ENCODE results near the gene RBPJL. TPM values are rescaled to one million over a fixed set of nuclear protein-coding genes. Genes with fewer than 3 reads are reported as not detected.

The RBPJL gene
- total RNA-seq, 1 experiment from 2014 or later, result not detected

DNA sequence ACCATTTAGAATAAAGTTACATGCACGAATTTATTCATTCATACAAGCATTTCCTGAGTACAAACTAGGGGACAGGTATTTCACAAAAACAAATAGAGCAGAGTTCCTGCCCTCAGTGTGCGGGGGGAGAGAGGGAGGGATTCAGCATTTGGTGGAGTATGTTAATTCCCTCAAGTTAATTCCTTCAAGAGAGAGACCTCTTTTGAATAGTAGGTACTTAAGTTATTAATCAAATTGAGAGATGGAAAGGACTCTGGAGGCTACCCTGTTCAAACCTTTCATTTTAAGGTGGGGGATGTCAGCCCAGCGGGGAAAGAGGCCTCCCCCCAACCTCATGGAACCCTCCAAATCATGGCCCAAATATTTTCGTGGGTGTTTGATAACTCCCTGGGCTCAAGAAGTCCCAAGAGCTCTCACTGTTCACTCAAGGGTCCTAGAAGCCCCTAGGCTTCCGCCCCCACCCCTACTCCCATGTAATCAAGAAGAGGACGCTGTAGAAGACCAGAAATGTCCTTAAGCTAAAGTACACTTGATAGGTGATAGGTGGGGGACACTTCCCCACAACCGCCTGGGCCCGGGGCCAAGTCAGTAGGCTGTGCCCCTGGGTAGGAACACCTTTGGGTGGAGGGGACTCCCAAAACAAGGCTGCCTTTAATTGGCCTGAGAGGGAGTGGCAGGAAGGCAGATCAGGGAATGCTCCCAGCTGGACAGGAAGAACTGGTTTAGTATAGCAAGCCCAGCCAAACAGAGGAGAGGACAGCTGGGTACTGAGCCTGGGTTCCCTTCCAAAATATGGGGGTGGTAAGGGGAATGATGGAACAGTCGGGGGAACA lies 38.7 kb downstream of the RBPJL start:
- Mint-ChIP-seq H3K4me1 (ENCODE audit: low read depth, unreplicated experiment) (peaks cover 59% of the 10 kb centered on the region), H3K36me3 (ENCODE audit: insufficient read depth, unreplicated experiment) (peaks cover 87% of the 10 kb centered on the region), H3K27ac (ENCODE audit: unreplicated experiment) (peak overlapping the region; percentile 99), H3K9me3 (ENCODE audit: low read depth, unreplicated experiment) (no peaks in the 10 kb centered on the region), H3K4me3 (ENCODE audit: low read depth, unreplicated experiment) (peak overlapping the region; percentile 95), H3K27me3 (ENCODE audit: unreplicated experiment) (no peaks in the 10 kb centered on the region)
- TF ChIP-seq, protein P1, sequence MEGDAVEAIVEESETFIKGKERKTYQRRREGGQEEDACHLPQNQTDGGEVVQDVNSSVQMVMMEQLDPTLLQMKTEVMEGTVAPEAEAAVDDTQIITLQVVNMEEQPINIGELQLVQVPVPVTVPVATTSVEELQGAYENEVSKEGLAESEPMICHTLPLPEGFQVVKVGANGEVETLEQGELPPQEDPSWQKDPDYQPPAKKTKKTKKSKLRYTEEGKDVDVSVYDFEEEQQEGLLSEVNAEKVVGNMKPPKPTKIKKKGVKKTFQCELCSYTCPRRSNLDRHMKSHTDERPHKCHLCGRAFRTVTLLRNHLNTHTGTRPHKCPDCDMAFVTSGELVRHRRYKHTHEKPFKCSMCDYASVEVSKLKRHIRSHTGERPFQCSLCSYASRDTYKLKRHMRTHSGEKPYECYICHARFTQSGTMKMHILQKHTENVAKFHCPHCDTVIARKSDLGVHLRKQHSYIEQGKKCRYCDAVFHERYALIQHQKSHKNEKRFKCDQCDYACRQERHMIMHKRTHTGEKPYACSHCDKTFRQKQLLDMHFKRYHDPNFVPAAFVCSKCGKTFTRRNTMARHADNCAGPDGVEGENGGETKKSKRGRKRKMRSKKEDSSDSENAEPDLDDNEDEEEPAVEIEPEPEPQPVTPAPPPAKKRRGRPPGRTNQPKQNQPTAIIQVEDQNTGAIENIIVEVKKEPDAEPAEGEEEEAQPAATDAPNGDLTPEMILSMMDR (IDR thresholded peaks at IDR 0.05; ENCODE audit: unreplicated experiment), result no peak
- intact Hi-C loops (cut with micrococcal nuclease; ENCODE audit: unreplicated experiment), result loop anchor here (2.0 kb wide), 2 partner anchors 13 to 23 kb away; no protein-coding TSS in a partner anchor
- CTCF ChIA-PET, result interaction anchor here (0.6 to 5.3 kb wide), 8 partner anchors 8 to 949 kb away, joined by 3 to 51 read pairs (median 4); partner anchors contain the start of gene SYS1
- peak; percentile 92 for DNase-seq
- no TSS peak for BruUV-seq (replicated peaks)

DNA sequence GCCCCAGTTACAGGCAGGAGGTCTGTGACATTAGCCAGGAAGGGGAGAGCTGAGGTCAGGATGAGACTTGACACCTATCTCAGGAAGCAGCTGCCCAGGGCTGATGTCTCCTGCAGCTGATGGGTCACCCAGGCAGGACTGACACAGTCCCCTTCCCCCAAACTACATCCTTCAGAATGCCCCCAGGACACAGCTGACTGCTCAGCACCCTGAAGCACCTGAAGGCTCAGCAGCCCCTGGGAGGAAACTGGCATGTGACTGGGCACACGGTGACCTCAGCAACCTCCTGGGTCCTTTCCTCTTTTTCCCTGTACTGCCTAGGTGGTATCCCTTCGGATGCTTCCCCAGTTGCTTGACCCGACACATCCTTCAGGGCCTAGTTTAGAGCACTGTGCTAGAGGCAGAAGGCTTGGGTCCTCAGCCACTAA lies 39.7 kb downstream of the RBPJL start:
- H3K9me3 Mint-ChIP-seq (ENCODE audit: low read depth, unreplicated experiment), result no peaks in the 10 kb centered on the region
- no TSS peak for BruUV-seq (replicated peaks)
- H3K36me3 Mint-ChIP-seq (ENCODE audit: insufficient read depth, unreplicated experiment), result peaks cover 77% of the 10 kb centered on the region
- peak overlapping the region; percentile 99 for H3K27ac Mint-ChIP-seq (ENCODE audit: unreplicated experiment)
- H3K4me1 Mint-ChIP-seq (ENCODE audit: low read depth, unreplicated experiment), result peaks cover 49% of the 10 kb centered on the region
- TF ChIP-seq, protein P1 (IDR thresholded peaks at IDR 0.05; ENCODE audit: unreplicated experiment), result no peak
- H3K27me3 Mint-ChIP-seq (ENCODE audit: unreplicated experiment), result no peaks in the 10 kb centered on the region
- peak overlapping the region; percentile 95 for H3K4me3 Mint-ChIP-seq (ENCODE audit: low read depth, unreplicated experiment)
- intact Hi-C loops (cut with micrococcal nuclease; ENCODE audit: unreplicated experiment), result no loop called here
- CTCF ChIA-PET, result interaction anchor here (0.7 to 5.3 kb wide), 10 partner anchors 9 to 90 kb away, joined by 3 to 51 read pairs (median 4); partner anchors contain the start of gene SYS1
- no peak for DNase-seq

DNA sequence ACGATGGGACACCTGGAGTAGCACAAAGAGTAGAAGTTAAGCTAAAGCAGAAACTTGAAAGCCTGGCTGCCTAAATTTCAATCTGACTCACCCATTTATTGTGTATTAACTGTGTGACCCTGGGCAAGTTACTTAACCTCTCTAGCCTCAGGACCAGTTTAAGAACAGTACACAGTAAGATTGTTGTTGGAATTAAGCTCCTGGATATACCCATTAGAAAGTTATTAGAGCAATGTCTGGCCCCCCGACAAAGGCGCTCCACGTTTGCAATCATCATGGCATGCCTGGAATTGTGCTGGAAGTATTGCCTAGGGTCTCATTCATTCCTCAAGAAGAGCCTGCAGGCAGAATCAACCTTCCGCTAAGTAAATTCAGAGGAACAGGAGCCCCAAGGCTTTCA lies 40.2 kb downstream of the RBPJL start:
- Mint-ChIP-seq H3K4me1 (ENCODE audit: low read depth, unreplicated experiment) (peaks cover 43% of the 10 kb centered on the region), H3K4me3 (ENCODE audit: low read depth, unreplicated experiment) (peak overlapping the region; percentile 95), H3K27ac (ENCODE audit: unreplicated experiment) (peak overlapping the region; percentile 99), H3K27me3 (ENCODE audit: unreplicated experiment) (no peaks in the 10 kb centered on the region), H3K36me3 (ENCODE audit: insufficient read depth, unreplicated experiment) (peaks cover 73% of the 10 kb centered on the region), H3K9me3 (ENCODE audit: low read depth, unreplicated experiment) (no peaks in the 10 kb centered on the region)
- intact Hi-C loops (cut with micrococcal nuclease; ENCODE audit: unreplicated experiment), result no loop called here
- TF ChIP-seq, protein P1 (IDR thresholded peaks at IDR 0.05; ENCODE audit: unreplicated experiment), result no peak
- no TSS peak for BruUV-seq (replicated peaks)
- DNase-seq, result no peak
- CTCF ChIA-PET, result interaction anchor here (0.7 to 5.3 kb wide), 11 partner anchors 10 to 185 kb away, joined by 3 to 51 read pairs (median 6); partner anchors contain the start of gene SYS1

DNA sequence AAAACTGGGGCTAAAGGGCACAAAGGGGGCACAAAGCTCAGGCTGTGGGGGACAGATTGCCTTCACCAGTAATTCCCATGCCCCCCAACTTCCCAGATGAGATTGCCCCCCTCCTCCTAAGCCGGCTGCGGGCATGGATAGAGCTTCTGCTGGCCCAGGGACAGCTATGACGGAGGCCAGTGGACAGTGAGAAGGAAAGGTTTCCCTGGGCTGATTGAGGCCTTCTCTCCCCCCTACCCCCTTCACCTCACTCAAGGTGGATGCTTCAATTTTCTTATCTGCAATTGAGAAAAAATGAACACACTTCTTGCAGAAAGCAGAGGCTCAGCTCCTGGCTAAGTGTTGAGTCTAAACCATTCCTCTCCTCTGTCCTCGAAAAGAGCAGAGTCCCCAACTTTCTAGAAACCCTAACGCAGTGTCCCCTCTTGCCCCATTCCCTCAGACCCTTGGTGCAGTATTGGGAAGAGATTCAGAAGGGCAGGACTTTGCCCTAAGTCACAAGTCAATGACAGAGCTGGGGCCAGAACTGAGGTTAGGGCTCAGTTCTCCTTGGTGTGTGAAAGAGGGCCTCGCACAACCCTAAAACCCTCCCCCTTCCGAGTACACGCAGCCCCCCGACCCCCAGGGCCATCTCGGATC lies 40.8 kb downstream of the RBPJL start:
- TF ChIP-seq, protein P1 (IDR thresholded peaks at IDR 0.05; ENCODE audit: unreplicated experiment), result no peak
- intact Hi-C loops (cut with micrococcal nuclease; ENCODE audit: unreplicated experiment), result no loop called here
- Mint-ChIP-seq H3K27me3 (ENCODE audit: unreplicated experiment) (no peaks in the 10 kb centered on the region), H3K4me1 (ENCODE audit: low read depth, unreplicated experiment) (peaks cover 38% of the 10 kb centered on the region), H3K36me3 (ENCODE audit: insufficient read depth, unreplicated experiment) (peaks cover 67% of the 10 kb centered on the region), H3K27ac (ENCODE audit: unreplicated experiment) (peak overlapping the region; percentile 99), H3K4me3 (ENCODE audit: low read depth, unreplicated experiment) (peak overlapping the region; percentile 95), H3K9me3 (ENCODE audit: low read depth, unreplicated experiment) (no peaks in the 10 kb centered on the region)
- BruUV-seq (replicated peaks), result TSS peak; percentile 38
- CTCF ChIA-PET, result interaction anchor here (0.7 to 5.3 kb wide), 10 partner anchors 10 to 185 kb away, joined by 3 to 51 read pairs (median 6); partner anchors contain the start of gene SYS1
- no peak for DNase-seq
